ENCODE measurements around the gene PTDSS2. TPM values are rescaled to one million over a fixed set of nuclear protein-coding genes. Genes with fewer than 3 reads are reported as not detected.
A peak's percentile ranks its signal among the peaks of the same experiment; 100 is the strongest.

PTDSS2 gene
- total RNA-seq, 4 donors from 2014 or later = 21.0 to 42.7 (median 31.7) TPM

DNA sequence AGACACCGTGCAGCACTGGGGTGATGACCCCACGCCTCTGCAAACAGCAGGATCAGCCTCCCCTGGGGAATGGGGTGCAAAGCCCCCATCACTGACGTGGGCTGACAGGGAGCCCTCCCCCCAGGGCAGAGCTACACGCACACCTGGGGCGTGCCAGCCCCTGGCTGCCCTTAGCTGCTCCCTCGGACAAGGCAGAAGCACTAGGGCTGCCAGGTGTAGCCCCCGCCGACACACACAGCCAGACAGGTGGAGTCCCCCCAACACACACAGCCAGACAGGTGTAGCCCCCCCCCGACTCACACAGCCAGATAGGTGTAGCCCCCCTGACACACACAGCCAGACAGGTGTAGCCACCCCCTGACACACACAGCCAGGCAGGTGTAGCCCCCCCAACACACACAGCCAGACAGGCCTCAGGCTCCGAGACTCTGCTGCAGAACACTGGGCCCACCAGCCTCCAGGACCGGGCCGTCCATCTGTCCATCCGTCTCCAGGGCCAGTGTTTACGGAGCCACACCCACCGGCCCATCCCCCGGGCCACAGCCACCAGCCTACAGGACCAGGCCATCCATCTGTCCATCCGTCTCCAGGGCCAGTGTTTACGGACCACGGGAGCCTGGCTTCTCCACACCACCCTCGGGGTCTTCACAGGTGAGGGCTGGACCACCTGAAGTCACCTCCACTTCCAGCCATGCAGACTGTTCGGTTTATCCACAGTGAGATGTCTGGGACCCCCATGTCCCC, 11.8 kb upstream of the PTDSS2 start:
- DNase-seq = no peak
- Histone ChIP-seq H3K27ac (no peak overlapping the region), H3K4me1 (peaks cover 0 to 30% (median 8%) of the 10 kb centered on the region in 4 donors), H3K9me3 (no peaks in the 10 kb centered on the region), H3K36me3 (peaks cover 0 to 13% (median 0%) of the 10 kb centered on the region in 3 donors), H3K4me3 (no peak overlapping the region), H3K27me3 (no peaks in the 10 kb centered on the region)
- no peak for TF ChIP-seq POLR2A (IDR thresholded peaks at IDR 0.05)
- TF ChIP-seq, protein P1, sequence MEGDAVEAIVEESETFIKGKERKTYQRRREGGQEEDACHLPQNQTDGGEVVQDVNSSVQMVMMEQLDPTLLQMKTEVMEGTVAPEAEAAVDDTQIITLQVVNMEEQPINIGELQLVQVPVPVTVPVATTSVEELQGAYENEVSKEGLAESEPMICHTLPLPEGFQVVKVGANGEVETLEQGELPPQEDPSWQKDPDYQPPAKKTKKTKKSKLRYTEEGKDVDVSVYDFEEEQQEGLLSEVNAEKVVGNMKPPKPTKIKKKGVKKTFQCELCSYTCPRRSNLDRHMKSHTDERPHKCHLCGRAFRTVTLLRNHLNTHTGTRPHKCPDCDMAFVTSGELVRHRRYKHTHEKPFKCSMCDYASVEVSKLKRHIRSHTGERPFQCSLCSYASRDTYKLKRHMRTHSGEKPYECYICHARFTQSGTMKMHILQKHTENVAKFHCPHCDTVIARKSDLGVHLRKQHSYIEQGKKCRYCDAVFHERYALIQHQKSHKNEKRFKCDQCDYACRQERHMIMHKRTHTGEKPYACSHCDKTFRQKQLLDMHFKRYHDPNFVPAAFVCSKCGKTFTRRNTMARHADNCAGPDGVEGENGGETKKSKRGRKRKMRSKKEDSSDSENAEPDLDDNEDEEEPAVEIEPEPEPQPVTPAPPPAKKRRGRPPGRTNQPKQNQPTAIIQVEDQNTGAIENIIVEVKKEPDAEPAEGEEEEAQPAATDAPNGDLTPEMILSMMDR (IDR thresholded peaks at IDR 0.05) = no peak

DNA sequence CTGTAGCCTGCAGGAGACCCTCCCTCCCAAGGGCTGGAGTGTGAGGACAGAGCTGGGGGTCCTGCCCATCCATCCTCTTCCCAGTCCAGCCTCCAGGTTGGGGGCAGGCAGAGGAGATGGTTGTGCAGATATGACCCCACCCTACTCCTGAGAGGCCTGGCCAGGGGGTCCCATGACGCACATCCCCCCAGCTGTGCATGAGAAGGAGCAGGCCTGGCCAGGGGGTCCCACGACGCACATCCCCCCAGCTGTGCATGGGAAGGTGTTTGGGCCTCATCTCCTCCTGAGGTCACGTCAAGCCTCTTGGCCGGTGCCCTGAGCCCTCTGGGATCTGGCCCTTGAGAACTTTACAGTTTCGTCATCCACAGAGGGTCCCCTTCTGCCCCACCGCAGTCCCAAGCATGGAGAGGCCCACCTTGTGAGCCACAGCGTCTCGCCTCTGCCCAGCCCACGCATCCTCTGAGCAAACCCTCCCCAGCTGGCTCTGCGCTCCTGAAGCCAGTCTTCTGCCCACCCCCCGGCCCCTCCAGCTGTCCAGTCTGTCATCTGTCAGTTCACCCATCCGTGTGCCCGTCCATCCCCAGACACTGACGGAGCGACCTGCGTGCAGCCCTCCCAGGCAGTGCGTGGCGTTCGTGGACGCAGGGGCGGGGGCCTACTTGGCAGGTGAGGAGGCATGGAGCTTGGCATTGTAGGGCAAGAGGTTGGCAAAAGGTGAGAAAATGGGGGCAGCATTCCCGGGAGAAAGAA, 10.6 kb upstream of the PTDSS2 start:
- Histone ChIP-seq H3K27ac (peak overlapping the region in 1 of 4 donors; percentile 86), H3K27me3 (no peaks in the 10 kb centered on the region), H3K36me3 (peaks cover 0 to 1% (median 0%) of the 10 kb centered on the region in 3 donors), H3K4me3 (no peak overlapping the region), H3K4me1 (peaks cover 0 to 34% (median 8%) of the 10 kb centered on the region in 4 donors), H3K9me3 (no peaks in the 10 kb centered on the region)
- TF ChIP-seq POLR2A (IDR thresholded peaks at IDR 0.05) = no peak
- TF ChIP-seq, protein P1 (IDR thresholded peaks at IDR 0.05) = no peak
- no peak for DNase-seq

DNA sequence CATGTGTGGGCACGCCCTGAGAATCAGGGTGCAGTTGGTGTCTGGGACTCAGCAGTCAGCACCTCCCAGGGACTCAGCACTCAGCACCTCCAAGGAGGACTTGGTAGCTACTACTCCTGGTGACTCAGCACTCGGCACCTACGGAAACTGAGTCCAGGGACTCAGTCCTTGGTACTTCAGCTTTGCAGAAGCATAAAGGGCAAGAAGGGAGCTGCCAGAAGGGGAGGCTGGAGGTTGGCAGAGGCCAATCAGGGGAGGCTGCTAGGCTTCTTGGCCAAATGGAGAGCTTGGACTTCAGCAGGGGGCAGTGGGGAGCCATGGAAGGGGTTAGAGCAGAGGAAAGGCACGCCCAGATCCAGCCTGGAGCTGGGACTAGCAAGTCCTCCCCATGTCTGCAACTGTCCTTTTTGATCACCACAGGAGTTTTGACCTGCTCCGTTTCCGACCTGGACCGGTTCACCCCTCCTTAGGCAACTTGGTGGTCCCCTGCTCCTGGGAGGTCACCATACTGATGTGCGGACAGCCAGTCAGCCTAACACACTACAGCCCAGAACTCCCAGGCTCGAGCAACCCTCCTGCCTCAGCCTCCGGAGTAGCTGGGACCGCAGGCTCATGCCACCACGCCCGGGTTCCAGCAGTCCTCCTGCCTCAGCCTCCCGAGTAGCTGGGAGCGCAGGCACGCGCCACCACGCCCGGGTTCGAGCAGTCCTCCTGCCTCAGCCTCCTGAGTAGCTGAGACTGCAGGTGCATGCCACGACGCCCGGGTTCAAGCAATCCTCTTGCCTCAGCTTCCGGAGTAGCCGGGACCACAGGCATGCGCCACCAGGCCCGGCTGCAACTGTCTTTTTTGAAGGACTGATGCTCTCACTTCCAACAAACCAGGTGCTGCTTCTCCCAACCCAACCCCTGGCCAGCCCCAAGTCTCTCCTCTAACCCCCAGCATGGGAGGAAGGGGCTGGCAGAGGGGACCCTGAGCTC, 9.7 kb upstream of the PTDSS2 start:
- Histone ChIP-seq H3K9me3 (no peaks in the 10 kb centered on the region), H3K27me3 (no peaks in the 10 kb centered on the region), H3K4me3 (peak overlapping the region in 3 of 4 donors; percentile 64 to 83 (median 77)), H3K36me3 (no peaks in the 10 kb centered on the region), H3K4me1 (peaks cover 0 to 43% (median 8%) of the 10 kb centered on the region in 4 donors), H3K27ac (peak overlapping the region in 3 of 4 donors; percentile 80 to 86 (median 81))
- peak in 1 of 2 donors; percentile 36 for TF ChIP-seq POLR2A (IDR thresholded peaks at IDR 0.05)
- TF ChIP-seq, protein P1 (IDR thresholded peaks at IDR 0.05) = peak in 4 of 6 experiments; percentile 13 to 79 (median 61)
- DNase-seq = peak in 2 of 3 donors; percentile 85 to 86

DNA sequence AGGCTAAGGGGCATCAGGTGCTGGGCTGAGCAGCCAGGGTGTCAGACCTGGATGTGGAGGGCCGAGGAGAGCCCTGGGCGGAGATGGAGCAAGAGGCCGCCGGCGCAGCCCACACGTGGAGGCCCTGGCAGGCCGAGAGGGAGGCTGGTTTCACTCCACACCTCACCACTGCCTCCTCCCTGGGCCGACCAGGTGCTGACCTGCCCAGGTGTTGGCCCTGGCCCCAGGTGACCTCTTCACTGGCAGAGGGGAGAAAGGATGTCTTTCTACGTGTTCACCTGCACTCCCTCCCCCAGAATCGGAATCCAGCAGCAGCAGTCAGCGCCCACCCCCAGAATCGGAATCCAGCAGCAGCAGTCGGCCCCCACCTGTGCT, 9.0 kb upstream of the PTDSS2 start:
- peak overlapping the region; percentile 73 to 86 (median 80) for H3K27ac ChIP-seq
- peaks cover 0 to 43% (median 8%) of the 10 kb centered on the region in 4 donors for H3K4me1 ChIP-seq
- peak overlapping the region; percentile 59 to 83 (median 70) for H3K4me3 ChIP-seq
- no peaks in the 10 kb centered on the region for H3K36me3 ChIP-seq
- H3K27me3 ChIP-seq = no peaks in the 10 kb centered on the region
- no peak for DNase-seq
- TF ChIP-seq, protein P1 (IDR thresholded peaks at IDR 0.05) = no peak
- no peak for TF ChIP-seq POLR2A (IDR thresholded peaks at IDR 0.05)
- H3K9me3 ChIP-seq = no peaks in the 10 kb centered on the region

Data from Peyer's patch (tissue), 4 donors.